GM19397 (cell line): ENCODE measurements around the gene TMEM255B.

Source experiments
- ATAC-seq: cut with Tn5 transposase; IDR thresholded peaks from one replicate; pipeline ENCODE4 v1.9.1; 2021; ENCODE audit warnings: mild to moderate bottlenecking, moderate library complexity; ENCODE audit not compliant: unreplicated experiment

The TMEM255B gene

DNA sequence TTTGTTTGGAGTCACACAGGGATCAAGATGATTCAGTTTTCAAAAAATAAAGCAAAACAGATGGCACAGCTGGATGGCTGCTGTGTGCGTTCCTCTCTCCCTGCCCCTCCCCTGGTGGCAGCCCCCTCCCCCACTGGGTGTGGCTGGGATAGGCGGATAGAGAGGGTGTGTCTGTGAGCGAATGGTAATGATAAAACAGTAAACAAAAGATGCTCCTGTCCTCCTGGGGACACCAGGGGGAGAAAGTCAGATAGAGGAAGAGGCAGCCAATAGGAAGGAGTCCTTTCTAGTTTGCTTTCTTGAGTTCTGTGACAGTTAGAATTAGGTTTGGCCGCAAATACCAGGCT, 6.5 kb downstream of the TMEM255B start:
- no peak for ATAC-seq

DNA sequence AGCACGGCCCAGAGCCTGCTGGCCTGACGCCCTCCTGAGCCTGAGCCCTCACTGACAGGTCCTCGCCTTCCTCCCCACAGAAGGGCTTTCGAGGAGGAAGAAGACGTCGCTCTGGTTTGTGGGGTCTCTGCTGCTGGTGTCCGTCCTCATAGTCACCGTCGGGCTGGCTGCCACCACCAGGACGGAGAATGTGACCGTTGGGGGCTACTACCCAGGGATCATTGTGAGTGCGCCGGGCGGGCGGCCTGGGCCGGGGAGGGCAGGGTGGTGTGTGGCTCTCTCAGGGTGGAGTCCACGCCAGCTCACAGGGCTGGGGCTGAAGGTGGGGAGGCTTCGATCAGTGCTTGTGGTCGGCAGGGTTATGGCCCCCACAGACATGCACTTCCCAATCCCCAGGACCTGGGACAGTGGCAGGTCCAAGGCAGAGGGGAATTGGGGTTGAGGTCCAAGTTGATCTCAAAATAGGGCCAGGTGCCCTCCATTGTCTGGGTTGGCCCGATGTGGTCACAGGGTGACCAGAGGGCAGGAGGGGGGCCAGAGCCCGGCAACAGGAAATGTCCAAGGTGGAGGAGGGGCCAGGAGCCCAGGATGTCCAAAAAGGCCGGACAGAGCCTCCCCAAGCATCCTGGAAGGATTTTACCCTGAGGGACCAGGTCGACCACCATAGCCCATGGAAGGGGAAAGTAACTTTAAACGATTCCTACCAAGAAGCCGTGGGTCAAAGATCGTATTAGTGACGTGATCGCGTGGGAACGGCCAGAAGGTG, 7.2 kb downstream of the TMEM255B start:
- ATAC-seq = no peak

DNA sequence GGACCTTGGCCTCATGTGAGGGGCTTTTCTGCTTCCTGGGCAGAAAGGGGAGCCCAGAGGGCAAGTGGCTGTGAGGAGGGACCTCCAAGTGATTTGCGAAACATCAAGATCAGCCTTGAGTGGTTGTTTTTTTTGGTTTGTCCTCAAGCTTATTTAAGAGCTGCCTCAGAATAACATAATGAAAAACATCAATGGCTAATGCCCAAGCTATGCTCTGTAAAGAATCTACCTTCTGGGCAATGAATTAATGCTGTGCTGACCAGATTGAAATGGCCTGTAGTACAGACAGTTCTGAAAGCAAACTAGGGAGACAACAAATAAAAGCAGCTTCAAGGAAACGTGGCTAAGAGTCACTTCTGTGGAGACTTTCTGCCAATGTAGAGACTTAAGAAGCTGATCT, 8.3 kb downstream of the TMEM255B start:
- no peak for ATAC-seq

DNA sequence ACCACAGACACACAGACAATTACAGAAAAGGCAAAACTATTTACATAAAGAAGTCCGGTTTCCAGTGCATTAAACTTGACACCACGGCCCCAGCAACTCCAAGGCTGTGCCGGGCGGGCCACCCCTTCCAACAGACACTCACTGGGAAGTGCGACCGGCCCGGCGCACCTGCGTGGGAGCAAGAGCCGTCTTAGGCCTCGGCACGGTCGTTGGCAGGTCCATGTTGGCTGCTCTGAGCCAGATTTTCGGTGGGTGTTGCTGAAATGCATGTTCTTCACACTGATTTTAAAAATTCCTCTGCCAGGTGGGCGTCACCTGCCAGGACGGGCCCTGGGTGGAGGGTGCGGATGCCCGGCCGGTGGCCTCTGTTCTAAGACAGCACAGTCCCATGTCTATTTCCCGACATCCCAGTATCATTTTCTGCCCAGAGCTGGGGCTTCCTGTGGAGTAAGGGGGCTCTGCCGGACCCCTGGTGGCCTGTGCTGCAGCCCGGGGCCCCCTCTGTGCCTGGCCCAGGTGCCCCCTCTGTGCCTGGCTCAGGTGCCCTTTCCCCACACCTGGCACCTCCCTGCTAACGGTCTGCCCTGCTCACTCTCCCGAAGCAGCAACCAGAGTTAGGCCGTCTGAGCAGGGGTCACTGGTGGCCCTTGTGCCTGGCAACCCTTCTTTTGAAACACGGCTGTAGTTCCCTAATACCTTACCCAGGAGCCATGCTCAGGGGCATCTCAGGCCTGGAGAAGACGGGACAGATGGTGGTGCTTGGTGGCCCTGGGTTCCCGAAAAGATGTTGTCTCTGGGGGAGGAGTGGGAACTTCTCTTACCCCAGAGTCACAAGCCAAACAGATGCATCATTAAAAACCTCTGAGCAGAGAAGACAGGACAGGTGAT, 9.2 kb downstream of the TMEM255B start:
- no peak for ATAC-seq

DNA sequence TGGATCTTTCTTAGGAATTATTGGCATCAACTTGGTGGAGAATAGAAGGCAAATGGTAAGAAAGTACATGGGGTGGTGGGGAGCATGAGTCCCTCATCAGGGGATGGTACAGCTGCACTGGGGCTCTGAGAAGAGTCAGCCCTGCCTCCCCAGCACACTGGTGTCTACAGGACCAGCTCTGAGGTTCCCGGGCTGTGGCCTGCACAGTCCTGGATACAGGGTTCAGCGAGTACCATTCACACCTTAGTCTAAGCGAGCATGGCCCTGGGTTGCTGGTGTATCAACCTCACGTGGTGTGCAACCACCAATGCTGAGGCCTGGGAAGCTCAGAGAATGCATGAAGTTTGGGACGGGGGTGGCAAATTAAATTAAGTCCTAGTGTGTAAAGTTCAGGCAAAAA, 10.1 kb downstream of the TMEM255B start:
- no peak for ATAC-seq

DNA sequence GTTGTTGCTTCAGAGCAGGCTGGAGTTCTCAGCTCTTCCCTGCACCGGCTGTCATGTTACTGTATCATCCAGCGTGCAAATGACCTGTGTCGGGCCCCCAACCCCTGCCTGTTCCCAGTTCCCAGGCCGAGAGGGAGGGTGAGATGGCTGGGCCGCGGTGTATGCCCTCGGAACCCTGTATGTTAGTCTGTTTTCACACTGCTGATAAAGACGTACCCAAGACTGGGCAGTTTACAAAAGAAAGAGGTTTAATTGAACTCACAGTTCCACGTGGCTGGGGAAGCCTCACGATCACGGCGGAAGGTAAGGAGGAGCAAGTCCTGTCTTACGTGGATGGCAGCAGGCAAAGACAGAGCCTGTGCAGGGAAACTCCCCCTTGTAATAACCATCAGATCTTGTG, 10.9 kb downstream of the TMEM255B start:
- ATAC-seq = no peak

DNA sequence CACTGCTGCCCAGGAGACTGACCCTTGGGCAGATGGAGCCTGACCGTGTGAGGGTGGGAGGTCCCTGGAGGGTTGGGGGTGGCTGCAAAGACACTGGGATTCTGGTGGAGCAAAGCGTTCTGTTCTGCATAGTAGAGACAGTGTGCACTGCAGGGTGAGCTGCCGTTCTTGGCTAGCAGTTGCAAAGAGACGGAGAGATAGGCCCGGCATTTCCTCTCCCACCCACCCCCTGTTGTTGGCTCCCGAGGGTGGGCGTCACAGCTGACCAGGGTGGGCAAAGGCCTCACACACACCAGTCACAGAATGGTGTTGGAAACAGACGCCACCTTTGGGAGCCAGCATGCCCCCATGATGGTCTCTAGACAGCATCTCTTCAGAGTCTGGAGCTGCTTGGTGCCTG, 11.4 kb downstream of the TMEM255B start:
- no peak for ATAC-seq

DNA sequence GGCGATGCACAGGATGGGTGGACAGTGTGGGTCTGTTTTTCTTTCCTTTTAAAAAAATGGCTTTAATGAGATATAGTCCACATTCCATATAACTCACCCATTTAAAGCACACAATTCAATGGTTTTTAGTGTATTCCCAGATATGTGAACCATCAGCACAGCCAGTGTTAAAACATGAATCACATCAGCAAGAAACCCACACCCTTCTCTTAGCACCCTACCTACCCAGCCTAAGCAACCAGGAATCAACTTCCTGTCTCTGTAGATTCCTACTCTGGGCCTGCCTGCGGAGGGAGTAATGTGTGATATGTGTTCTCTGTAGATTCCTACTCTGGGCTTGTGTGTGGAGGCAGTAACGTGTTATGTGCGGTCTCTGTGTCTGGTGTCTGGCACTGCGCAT, 11.9 kb downstream of the TMEM255B start:
- no peak for ATAC-seq

DNA sequence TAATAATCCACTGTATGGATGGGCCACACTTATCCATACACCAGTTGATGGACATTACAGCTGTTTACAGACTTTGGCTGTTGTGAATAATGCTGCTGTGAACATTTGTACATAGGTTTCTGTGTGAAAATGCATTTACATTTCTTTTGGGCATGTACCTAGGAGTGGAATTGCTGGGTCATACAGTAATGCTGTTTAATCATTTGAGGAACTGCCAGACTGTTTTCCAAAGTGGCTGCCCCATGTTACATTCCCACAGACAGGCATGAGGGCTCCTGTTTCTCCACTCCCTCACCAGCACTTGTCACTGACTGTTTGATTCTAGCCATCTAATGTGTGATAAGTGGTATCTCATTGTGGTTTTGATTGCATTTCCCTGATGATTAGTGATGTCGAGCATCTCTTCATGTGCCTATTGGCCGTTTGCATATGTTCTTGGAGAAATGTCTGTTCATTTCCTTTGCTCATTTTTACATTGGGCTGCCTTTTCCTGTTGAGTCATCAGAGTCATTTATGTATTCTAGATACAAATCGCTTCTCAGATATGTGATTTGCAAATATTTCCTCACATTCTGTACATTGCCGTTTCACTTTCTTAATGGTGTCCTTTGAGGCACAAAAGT, 12.8 kb downstream of the TMEM255B start:
- ATAC-seq = no peak

DNA sequence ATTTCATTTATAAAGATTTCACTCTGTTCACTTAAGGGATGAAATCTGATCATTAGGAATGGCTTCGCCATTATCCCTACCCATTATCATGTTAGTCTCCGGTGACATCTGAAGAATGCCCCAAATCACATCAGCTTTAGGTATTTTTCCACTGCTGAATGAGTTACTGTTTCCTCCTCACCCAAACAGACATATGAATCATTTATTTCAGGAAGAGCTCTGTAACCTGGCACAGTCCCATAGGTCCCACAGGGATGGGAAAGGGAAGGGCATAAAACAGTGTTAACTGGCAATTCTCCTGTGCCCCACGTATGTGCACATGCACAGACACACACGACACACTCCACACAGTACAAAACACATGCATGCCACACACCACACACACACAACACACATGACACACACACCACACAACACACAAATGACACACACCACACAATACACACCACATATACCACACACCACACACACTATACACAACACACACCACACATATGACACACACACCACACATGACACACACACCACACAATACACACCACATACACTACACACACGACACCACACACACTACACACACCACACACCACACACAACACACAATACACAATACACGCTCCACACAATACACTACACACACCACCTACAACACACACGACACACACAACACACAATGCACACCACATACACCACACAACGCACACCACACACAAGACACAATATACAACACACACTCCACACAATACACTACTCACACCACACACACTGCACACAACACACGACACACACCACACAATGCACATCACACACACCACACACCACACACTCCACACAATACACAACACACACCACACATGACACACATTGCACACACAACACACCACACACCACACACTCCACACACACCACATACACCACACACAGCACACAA, 15.4 kb downstream of the TMEM255B start:
- no peak for ATAC-seq

DNA sequence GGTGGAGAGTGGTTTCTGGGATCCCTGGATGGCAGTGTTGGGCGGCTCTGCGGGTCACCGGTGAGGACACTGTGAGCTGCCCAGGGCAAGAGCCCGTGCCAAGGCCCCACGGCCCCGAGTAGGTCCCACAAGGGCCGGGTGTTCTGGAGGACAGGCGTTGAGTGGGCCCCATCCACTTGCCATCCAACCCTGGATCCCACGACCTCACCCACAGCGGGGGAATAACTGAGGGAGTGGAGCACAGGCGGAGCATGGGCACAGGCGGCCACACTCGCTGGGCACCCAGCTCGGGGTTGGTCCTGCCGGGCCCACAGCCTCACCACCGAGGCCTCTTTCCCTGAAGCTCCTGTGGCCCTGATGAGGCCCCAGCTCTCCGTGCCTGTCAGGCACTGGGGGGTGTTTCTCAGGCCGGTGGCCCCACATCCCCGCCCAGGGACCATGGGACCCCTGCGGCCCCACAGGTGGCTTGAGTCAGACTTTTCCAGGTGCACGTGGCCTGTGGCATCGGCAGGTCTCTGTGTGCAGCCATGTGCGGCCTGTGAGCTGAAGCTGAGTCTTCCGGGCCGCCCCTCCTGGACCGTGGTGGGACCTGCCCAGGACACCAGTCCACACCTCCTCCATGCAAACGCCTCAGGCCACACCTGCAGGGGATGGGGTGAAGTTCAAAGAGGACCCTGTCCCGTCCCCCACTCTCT, 16.6 kb downstream of the TMEM255B start:
- ATAC-seq = no peak

DNA sequence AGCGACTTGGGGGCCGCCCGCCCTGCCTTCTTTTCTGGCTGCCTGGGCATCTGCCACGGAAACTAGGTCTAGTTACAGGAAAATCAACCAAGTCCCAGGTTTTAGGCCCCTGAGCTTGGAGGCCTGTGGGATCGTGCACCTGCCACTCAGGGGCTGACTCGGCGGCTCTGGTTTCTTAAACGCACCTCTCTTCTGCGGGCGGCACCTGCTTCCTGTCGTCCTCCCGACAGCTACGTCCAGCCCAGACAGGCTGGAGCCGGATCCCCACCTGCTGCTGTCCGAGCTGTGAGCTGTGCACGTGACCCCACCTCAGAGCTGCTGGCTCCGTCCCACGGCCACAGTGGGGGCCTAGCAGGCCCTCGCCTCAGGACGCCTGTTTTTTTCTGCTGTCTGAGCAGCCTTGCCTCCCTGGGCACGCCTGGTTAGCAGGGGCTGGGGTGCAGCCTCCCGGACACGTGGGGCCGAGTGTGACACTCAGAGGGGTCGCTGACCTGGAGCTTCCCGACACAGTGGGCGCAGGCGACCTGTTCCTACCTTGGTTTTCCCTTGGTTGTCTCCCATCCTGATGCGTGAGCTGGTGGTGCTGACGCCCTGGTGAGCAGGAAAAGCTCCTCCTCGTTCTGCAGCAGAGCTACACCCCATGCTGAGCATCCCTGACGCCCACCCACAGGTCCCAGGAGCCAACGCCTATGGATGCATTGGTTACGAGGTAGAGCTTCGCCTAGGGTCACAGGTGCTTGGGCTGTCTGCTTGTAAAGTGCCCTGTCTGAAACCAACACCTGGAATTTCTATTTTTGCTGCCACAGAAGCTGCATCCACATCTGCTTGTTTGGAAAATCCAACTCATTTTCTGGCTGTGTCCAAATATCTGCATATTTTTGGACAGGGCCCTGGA, 17.5 kb downstream of the TMEM255B start:
- no peak for ATAC-seq

DNA sequence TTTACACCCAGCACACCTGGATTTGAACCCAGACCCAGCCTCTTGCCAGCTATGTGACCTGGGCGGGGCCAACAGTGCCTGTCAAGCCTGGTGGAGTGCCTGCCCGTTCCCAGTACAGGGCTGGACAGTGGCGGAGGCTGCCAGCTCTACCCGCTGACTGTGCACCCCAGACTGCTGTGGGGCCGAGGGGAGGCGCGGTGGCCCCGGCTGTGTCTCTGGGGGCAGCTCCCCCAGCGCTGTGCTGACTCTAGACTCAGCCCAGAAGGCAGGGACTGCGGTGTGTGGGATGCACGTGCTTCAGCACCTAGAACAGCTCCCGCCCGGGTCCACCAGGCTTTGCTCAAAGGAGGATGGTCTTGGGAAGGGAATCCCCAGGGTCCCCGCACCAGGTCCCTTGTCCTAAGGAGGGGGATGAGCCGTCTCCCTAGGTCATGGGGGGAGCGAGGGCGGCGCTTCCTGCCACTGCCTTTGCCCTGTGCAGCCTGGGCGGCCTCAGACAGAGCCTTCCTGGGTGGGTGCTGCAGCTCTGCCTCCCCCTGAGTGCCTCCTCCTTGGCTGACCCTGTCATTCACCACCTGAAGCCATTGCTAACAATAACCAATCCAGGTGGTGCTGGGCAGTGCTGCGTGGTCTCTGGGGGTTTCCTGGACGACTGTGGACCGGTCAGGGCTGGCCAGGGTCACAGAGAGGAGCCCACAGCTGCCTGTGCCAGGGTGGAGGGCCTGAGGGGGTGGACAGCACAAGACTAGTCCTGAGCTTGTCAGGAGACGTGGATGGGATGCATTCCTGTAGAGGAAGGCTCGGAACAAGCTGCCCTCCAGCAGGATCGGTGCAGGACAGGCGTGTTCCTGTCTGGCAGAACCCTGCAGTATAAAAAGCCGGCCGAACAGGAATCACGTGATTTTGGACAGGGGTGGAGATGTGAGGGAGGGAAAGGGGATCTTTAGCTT, 18.6 kb downstream of the TMEM255B start:
- no peak for ATAC-seq

DNA sequence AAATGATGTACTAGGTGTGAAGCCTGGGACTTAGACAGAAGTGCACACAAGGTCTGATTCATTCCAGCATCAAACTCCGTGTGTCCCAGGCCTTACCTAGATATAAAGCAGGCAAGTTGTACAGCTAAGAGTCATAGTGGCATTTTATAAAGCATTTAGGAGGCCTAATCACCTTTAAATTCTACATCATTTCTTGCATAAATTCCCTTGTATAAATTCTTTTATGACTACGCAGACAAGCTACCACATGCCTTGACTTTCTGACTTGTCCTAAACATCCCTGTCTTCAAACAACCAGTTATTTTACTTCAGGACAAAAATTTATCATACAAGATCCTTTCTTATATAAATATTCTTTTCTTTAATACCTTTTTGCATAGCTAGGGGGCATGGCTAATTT, 22.5 kb downstream of the TMEM255B start:
- ATAC-seq = no peak

DNA sequence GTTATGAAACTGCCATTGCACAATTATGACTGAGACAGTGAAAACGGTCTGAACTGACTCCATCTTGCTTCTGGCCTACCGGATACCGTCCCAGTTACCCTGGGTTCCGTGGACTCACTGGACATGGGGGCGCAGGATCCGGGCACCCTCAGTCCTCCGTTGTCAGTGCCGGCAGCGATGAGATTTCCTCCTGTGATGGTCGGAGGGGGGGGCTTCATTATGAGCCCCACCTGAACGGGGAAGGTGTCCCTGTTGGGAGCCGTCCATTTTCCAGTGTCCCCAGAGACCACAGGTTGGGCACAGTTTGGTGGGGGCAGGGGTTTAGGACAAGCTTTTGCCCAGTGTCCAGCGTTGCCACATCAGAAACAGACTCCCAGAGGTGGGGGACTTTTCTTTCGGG, 23.4 kb downstream of the TMEM255B start:
- ATAC-seq = no peak

DNA sequence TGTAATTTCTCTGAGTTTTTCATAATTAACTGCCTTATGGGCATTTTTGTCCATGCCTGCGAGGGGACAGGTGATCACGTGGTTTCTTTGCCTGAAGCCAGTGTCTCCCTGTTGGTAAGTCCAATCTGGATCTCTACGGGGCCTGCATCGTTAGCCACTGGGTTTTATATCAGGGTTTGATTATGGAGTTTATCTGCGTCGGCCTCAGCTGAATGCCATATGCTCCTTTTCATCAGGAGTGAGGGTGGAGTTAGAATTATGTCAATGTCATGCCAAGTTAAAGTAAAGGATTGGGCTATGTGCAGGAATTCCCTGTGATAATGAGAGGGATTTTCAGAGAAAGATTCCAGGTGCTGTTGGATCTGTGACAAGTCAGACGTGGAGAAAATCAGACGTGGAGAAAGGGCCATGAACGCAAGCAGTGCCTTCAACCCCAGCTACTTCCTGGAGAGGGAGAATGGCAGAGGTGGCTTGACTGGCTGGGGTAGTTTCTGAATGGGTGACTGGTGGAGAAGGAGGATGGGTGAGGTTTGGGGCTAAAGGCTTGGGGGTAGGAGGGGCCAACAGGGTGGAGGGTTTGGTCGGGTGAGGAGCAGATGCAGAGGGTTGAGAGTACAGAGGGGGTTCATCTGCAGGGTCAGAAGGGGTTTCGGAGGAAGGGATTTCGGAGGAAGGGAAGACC, 24.3 kb downstream of the TMEM255B start:
- no peak for ATAC-seq

DNA sequence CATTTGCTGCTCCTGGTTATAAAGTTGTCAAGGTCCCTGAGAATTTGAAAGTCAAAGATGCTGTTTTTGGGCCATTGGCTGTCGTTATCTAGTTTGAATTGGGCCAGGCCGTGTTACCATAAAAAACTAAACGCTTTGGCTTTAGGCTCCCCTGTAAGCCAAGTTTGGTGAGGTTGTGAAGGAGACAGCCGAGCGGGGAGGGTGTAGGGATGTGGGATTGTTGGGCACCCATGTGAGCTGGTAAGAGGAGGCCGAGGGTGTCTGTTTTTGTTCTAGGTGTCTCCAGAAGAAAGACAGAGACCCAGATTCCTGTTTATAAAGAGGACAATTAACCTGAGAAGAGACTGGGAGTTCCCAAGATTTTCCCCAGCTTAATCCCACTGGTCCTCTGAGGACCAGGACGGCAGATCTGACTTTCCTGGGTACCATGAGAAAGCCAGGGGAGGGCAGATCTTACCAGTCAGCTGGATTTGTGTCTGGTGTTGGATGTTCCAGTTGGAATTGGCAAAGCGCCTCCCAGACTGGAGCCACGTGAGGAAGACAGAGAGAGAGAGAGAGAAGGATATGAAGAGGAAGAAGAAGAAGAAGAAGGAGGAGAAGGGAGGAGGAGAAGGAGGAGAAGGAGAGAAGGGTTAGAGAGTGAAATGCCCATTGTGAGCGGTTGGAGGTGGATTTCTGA, 25.1 kb downstream of the TMEM255B start:
- ATAC-seq = no peak
